Endothelial cell of umbilical vein (primary cell): ENCODE measurements around the gene TRPM5. TPM values are rescaled to one million over a fixed set of nuclear protein-coding genes. Genes with fewer than 3 reads are reported as not detected.

Experiments used
- BruUV-seq: library from RNA; stranded (reverse); fragments of 400-500 nt; replicated peaks from 2 replicates; lab custom pipeline; 2021; lab: Mats Ljungman, UMichigan
- CTCF ChIA-PET: fragments of 300-600, 350-600 bp; sonication (Branson Sonifier 250); formaldehyde crosslinking; loops from one replicate; lab custom pipeline; 2021; ENCODE audit warnings: antibody characterized with exemption, inconsistent platforms; lab: Charles Lee
- POLR2A ChIA-PET: fragments of 300-600, 350-600 bp; sonication (Branson Sonifier 250); formaldehyde crosslinking; loops from one replicate; lab custom pipeline; 2021; ENCODE audit warnings: antibody characterized with exemption, inconsistent platforms; lab: Charles Lee
- DNase-seq: peaks from one replicate; pipeline ENCODE4 v3.0.0-alpha.2; 2011; ENCODE audit warnings: low read depth, low spot score
- FAIRE-seq: peaks from 2 replicates; lab custom pipeline; 2011; peaks lifted over from hg19 to GRCh38; lab: Jason Lieb, UNC
- H2AFZ ChIP-seq: 2 replicates; pipeline ENCODE4 v1.6.0; 2012; ENCODE audit warnings: low read depth, low read length, control low read depth, inconsistent platforms
- H3K27ac ChIP-seq: 2 replicates; pipeline ENCODE4 v1.5.1; 2011; ENCODE audit warnings: low read depth, mild to moderate bottlenecking, control low read depth, low read length, moderate library complexity; ENCODE audit not compliant: insufficient read depth
- H3K27me3 ChIP-seq, 2 experiments: 2 replicates each; pipeline versions ENCODE4 v1.6.0 to v1.6.1; 2011; ENCODE audit warnings: low read length in 2 of 2, mixed read lengths in 1 of 2; ENCODE audit not compliant: control insufficient read depth in 2 of 2, insufficient read depth in 2 of 2
- H3K36me3 ChIP-seq, 2 experiments: 2 replicates in 1 of 2; 3 replicates in 1 of 2; pipeline ENCODE4 v1.5.1; 2011; ENCODE audit warnings: low read length in 2 of 2, mild to moderate bottlenecking in 1 of 2, moderate library complexity in 1 of 2; ENCODE audit not compliant: control insufficient read depth in 2 of 2, insufficient read depth in 2 of 2; ENCODE audit errors: extremely low read depth in 1 of 2
- H3K4me1 ChIP-seq: 3 replicates; pipeline ENCODE4 v1.5.1; 2011; ENCODE audit warnings: mild to moderate bottlenecking, low read length; ENCODE audit not compliant: control insufficient read depth, insufficient read depth; ENCODE audit errors: extremely low read depth
- H3K4me2 ChIP-seq: 2 replicates; pipeline ENCODE4 v1.6.1; 2011; ENCODE audit warnings: low read length, control low read depth, mixed read lengths; ENCODE audit not compliant: insufficient read depth
- H3K4me3 ChIP-seq, 3 experiments: fragments of 200-600 bp in 1 of 3; sonication (generic), shearing (Covaris generic) in 1 of 3; replicated peaks in 1 of 3; 2 replicates each; pipeline ENCODE4 v1.5.1; 2011 to 2016; ENCODE audit warnings: control low read depth in 3 of 3, low read length in 3 of 3, mild to moderate bottlenecking in 2 of 3, inconsistent platforms in 1 of 3, low read depth in 1 of 3, moderate library complexity in 1 of 3; ENCODE audit not compliant: insufficient read depth in 1 of 3
- H3K79me2 ChIP-seq: 2 replicates; pipeline ENCODE4 v1.6.0; 2012; ENCODE audit warnings: low read length, inconsistent platforms; ENCODE audit not compliant: control insufficient read depth, insufficient read depth
- H3K9ac ChIP-seq: replicated peaks from 2 replicates; pipeline ENCODE3; 2011; ENCODE audit warnings: low read length, control low read depth; ENCODE audit not compliant: insufficient read depth; ENCODE audit errors: extremely low read depth
- H3K9me1 ChIP-seq: replicated peaks from 3 replicates; pipeline ENCODE4 v1.6.0; 2011; ENCODE audit warnings: mild to moderate bottlenecking, low read length; ENCODE audit not compliant: control insufficient read depth, insufficient read depth; ENCODE audit errors: extremely low read depth
- H3K9me3 ChIP-seq: replicated peaks from 2 replicates; pipeline ENCODE4 v1.5.1; 2012; ENCODE audit warnings: low read length, inconsistent platforms; ENCODE audit not compliant: control insufficient read depth, insufficient read depth
- H4K20me1 ChIP-seq: replicated peaks from 2 replicates; pipeline ENCODE3; 2011; ENCODE audit warnings: mild to moderate bottlenecking, low read length; ENCODE audit not compliant: control insufficient read depth, insufficient read depth; ENCODE audit errors: extremely low read depth
- EZH2 ChIP-seq: IDR thresholded peaks from 2 replicates; pipeline ENCODE4 v1.6.1; 2012; ENCODE audit warnings: borderline replicate concordance, low read depth, mild to moderate bottlenecking, moderate library complexity, low read length, inconsistent platforms; ENCODE audit not compliant: severe bottlenecking
- FOS ChIP-seq: IDR thresholded peaks from 2 replicates; pipeline ENCODE4 v1.6.1; 2011; ENCODE audit warnings: mild to moderate bottlenecking, low read length, moderate library complexity, borderline replicate concordance; ENCODE audit not compliant: insufficient read depth
- GATA2 ChIP-seq: IDR thresholded peaks from 2 replicates; pipeline ENCODE4 v1.7.0; 2011; ENCODE audit warnings: low read depth, mild to moderate bottlenecking, moderate library complexity, mixed read lengths, low read length; ENCODE audit not compliant: insufficient read length, insufficient read depth
- JUN ChIP-seq: IDR thresholded peaks from 2 replicates; pipeline ENCODE4 v1.6.1; 2011; ENCODE audit warnings: borderline replicate concordance, low read depth; ENCODE audit not compliant: insufficient read length, insufficient read depth
- MYC ChIP-seq: IDR thresholded peaks from one replicate; pipeline ENCODE4 v1.6.1; 2011; ENCODE audit warnings: mild to moderate bottlenecking, low read depth, low read length
- POLR2A ChIP-seq: IDR thresholded peaks from 2 replicates; pipeline ENCODE4 v1.6.1; 2012; ENCODE audit warnings: low read depth, mild to moderate bottlenecking, control low read depth, low read length
- POLR2AphosphoS5 ChIP-seq: IDR thresholded peaks from 2 replicates; pipeline ENCODE4 v1.6.1; 2012; ENCODE audit warnings: low read depth, mild to moderate bottlenecking, control low read depth, low read length, moderate library complexity; ENCODE audit not compliant: insufficient read depth
- dilution Hi-C: fragments of 300-500 bp; cut with MboI; formaldehyde crosslinking; loops from one replicate; pipeline ENCODE4 v1.15.0; 2019; ENCODE audit warnings: low sequenced_read_pairs; ENCODE audit not compliant: extremely low pct_ligation_motif_present
- intact Hi-C: fragments of 100-400 bp; cut with micrococcal nuclease; formaldehyde crosslinking; loops from one replicate; pipeline ENCODE4 v1.10.0; 2022
- polyA plus RNA-seq, 4 experiments: library from polyadenylated mRNA; depleted of rRNA in 3 of 4; stranded (reverse) in 3 of 4; unstranded in 1 of 4; fragments of >200 nt; gene quantifications; 2 replicates each; pipeline versions ENCODE4 v1.2.1 to v1.2.3, GENCODE V29; 2011 to 2012; ENCODE audit warnings: missing spikeins in 1 of 4
- total RNA-seq: library from RNA; stranded (reverse); gene quantifications from 2 replicates; pipeline ENCODE4 v1.2.3, GENCODE V29; 2021
- TF ChIP-seq, protein P1 (sequence below): IDR thresholded peaks from 2 replicates; pipeline ENCODE4 v1.6.1; 2011; ENCODE audit not compliant: insufficient read depth, insufficient read length
- TF ChIP-seq, protein P2 (sequence below), 2 donors: IDR thresholded peaks; 1 replicate in 1 of 2; 2 replicates in 1 of 2; pipeline ENCODE4 v1.5.1; 2011; ENCODE audit warnings: low read length in 2 of 2, mild to moderate bottlenecking in 2 of 2, moderate library complexity in 2 of 2, control low read depth in 1 of 2, inconsistent platforms in 1 of 2, low read depth in 1 of 2; ENCODE audit not compliant: insufficient read depth in 1 of 2; ENCODE audit errors: extremely low read depth in 1 of 2

The TRPM5 gene
- total and polyA plus RNA-seq, 2 donors (not counting 3 experiments of a cell fraction or from before 2014, with no cell fraction given) = not detected

DNA sequence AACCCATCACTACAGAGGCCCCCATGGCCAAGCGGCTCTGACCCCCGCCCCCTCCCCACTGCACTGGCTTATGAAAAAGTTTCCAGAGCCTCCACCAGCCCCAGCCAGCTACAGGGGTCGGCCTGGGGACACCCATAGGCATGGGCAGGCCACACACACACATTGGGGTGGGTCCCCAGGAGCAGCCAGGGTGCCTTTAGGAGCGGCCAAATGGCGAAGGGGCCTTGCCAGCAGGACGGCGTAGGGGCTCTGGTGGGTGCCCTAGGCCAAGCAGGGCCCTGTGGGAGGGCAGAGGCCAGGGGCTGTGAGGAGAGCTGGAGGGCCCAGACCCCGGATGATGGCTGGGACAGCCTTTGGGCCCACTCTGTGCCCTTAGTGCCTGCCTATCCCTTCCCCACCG lies 33.7 kb downstream of the TRPM5 start:
- no peaks in the 10 kb centered on the region for H3K4me1 ChIP-seq
- intact Hi-C loops = no loop called here
- H3K27ac ChIP-seq = no peak overlapping the region
- DNase-seq (no peak), FAIRE-seq (no peak)
- no peaks in the 10 kb centered on the region for H3K36me3 ChIP-seq
- H3K4me3 ChIP-seq = no peak overlapping the region
- POLR2A ChIA-PET = no interaction called here
- no peak overlapping the region for H3K9ac ChIP-seq
- no peaks in the 10 kb centered on the region for H3K79me2 ChIP-seq
- no peak overlapping the region for H3K4me2 ChIP-seq
- no peak for TF ChIP-seq JUN
- no peak for TF ChIP-seq MYC
- TF ChIP-seq, protein P1, sequence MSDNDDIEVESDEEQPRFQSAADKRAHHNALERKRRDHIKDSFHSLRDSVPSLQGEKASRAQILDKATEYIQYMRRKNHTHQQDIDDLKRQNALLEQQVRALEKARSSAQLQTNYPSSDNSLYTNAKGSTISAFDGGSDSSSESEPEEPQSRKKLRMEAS = no peak
- no peak for TF ChIP-seq POLR2AphosphoS5
- no peak for TF ChIP-seq POLR2A
- TF ChIP-seq GATA2 = no peak
- TF ChIP-seq FOS = no peak
- TF ChIP-seq, protein P2, sequence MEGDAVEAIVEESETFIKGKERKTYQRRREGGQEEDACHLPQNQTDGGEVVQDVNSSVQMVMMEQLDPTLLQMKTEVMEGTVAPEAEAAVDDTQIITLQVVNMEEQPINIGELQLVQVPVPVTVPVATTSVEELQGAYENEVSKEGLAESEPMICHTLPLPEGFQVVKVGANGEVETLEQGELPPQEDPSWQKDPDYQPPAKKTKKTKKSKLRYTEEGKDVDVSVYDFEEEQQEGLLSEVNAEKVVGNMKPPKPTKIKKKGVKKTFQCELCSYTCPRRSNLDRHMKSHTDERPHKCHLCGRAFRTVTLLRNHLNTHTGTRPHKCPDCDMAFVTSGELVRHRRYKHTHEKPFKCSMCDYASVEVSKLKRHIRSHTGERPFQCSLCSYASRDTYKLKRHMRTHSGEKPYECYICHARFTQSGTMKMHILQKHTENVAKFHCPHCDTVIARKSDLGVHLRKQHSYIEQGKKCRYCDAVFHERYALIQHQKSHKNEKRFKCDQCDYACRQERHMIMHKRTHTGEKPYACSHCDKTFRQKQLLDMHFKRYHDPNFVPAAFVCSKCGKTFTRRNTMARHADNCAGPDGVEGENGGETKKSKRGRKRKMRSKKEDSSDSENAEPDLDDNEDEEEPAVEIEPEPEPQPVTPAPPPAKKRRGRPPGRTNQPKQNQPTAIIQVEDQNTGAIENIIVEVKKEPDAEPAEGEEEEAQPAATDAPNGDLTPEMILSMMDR (IDR thresholded peaks at IDR 0.05; ENCODE audit: extremely low read depth in 1 of 2, insufficient read depth in 1 of 2, low read depth in 1 of 2, low read length in 2 of 2) = no peak
- no peak for TF ChIP-seq EZH2
- H3K9me3 ChIP-seq = no peaks in the 10 kb centered on the region
- H4K20me1 ChIP-seq = no peaks in the 10 kb centered on the region
- CTCF ChIA-PET = interaction anchor here (0.9 to 1.0 kb wide), 2 partner anchors 10 to 106 kb away, joined by 3 read pairs; no protein-coding TSS in a partner anchor
- dilution Hi-C loops = no loop called here
- BruUV-seq = no TSS peak
- no peaks in the 10 kb centered on the region for H3K9me1 ChIP-seq
- H2AFZ ChIP-seq = no peak overlapping the region
- peaks cover 0 to 4% of the 10 kb centered on the region in 2 experiments for H3K27me3 ChIP-seq
